Spinal cord (tissue), 10 donors: ENCODE results near the gene TUBAL3. TPM values are rescaled to one million over a fixed set of nuclear protein-coding genes. Genes with fewer than 3 reads are reported as not detected.
"Not testable (repeated sequence)": the region's sequence is repeated elsewhere in the genome, so short reads cannot be mapped to it uniquely, and the experiment has no call there.

Experiments used
- DNase-seq, 6 donors: peaks; one replicate each; pipeline versions ENCODE4 v3.0.0 to v3.0.0-alpha.2; 2013 to 2015; ENCODE audit warnings: low spot score in 6 of 6, low read depth in 4 of 6
- H3K27ac ChIP-seq: one replicate; pipeline ENCODE4 v1.5.1; 2013; ENCODE audit warnings: low read depth, low read length, control low read depth
- H3K27me3 ChIP-seq: one replicate; pipeline ENCODE4 v1.6.1; 2013; ENCODE audit warnings: low read length; ENCODE audit not compliant: control insufficient read depth, insufficient read depth
- H3K36me3 ChIP-seq: one replicate; pipeline ENCODE4 v1.6.1; 2013; ENCODE audit warnings: low read length; ENCODE audit not compliant: control insufficient read depth, insufficient read depth
- H3K4me1 ChIP-seq: one replicate; pipeline ENCODE4 v1.6.1; 2013; ENCODE audit warnings: low read length; ENCODE audit not compliant: control insufficient read depth, insufficient read depth
- H3K4me3 ChIP-seq: one replicate; pipeline ENCODE4 v1.5.1; 2013; ENCODE audit warnings: low read depth, low read length, control low read depth
- H3K9me3 ChIP-seq: one replicate; pipeline ENCODE4 v1.6.1; 2013; ENCODE audit warnings: low read length; ENCODE audit not compliant: control insufficient read depth, insufficient read depth
- WGBS: methylation state at CpG from one replicate; pipeline ENCODE4 v1.1.5; 2013; ENCODE audit warnings: missing lambda C conversion rate; ENCODE audit not compliant: insufficient coverage; 5-methylcytosine and 5-hydroxymethylcytosine counted together
- polyA plus RNA-seq, 2 donors: library from polyadenylated mRNA; unstranded; fragments of 120-200 nt; gene quantifications; one replicate each; pipeline ENCODE4 v1.2.1, GENCODE V29; 2013; ENCODE audit not compliant: insufficient read length in 2 of 2
- total RNA-seq, 2 donors: library from RNA; depleted of rRNA in 1 of 2; stranded (reverse); fragments of 120-200 nt in 1 of 2; fragments of >200 nt in 1 of 2; gene quantifications; one replicate each; pipeline versions ENCODE4 v1.2.3 to v1.2.4, GENCODE V29; 2013 to 2014
- donor health status: healthy.

TUBAL3 gene
- total and polyA plus RNA-seq, 4 donors: 0.18 to 0.66 TPM; not detected in 2

GRCh38 chr10:5411941-5412276 is 7.3 kb upstream of the TUBAL3 start:
- Histone ChIP-seq H3K4me1 (no peaks in the 10 kb centered on the region), H3K27me3 (peaks cover 2% of the 10 kb centered on the region), H3K27ac (no peak overlapping the region), H3K4me3 (peak overlapping the region; percentile 63), H3K36me3 (no peaks in the 10 kb centered on the region), H3K9me3 (no peaks in the 10 kb centered on the region)
- DNase-seq: no peak
- WGBS: no CpG with 5 or more reads among the region's 3 CpGs

- not testable (repeated sequence) for H3K27me3 ChIP-seq, H3K4me3 ChIP-seq, H3K36me3 ChIP-seq, H3K4me1 ChIP-seq, H3K9me3 ChIP-seq, H3K27ac ChIP-seq, DNase-seq
These were observed 6.2 kb upstream of the TUBAL3 start for GRCh38 chr10:5410787-5411186.

GRCh38 chr10:5406918-5407317 is 2.3 kb upstream of the TUBAL3 start:
- peaks cover 11% of the 10 kb centered on the region for H3K27me3 ChIP-seq
- H3K4me3 ChIP-seq: no peak overlapping the region
- H3K4me1 ChIP-seq: no peaks in the 10 kb centered on the region
- no CpG with 5 or more reads among the region's 1 CpG for WGBS
- DNase-seq: no peak
- H3K9me3 ChIP-seq: no peaks in the 10 kb centered on the region
- H3K36me3 ChIP-seq: no peaks in the 10 kb centered on the region
- no peak overlapping the region for H3K27ac ChIP-seq

- no peak for DNase-seq
- H3K27ac ChIP-seq: no peak overlapping the region
- H3K9me3 ChIP-seq: no peaks in the 10 kb centered on the region
- H3K36me3 ChIP-seq: no peaks in the 10 kb centered on the region
- 100% methylated on average over 1 of the region's 3 CpGs for WGBS
- peaks cover 15% of the 10 kb centered on the region for H3K27me3 ChIP-seq
- no peak overlapping the region for H3K4me3 ChIP-seq
- peaks cover 3% of the 10 kb centered on the region for H3K4me1 ChIP-seq
These were observed 1.8 kb downstream of the TUBAL3 start for GRCh38 chr10:5402798-5403197.

- WGBS: 45% methylated on average over 4 of the region's 9 CpGs
- DNase-seq: peak in 2 of 6 donors; percentile 36 to 74
- H3K4me3 ChIP-seq: no peak overlapping the region
- peaks cover 13% of the 10 kb centered on the region for H3K4me1 ChIP-seq
- no peak overlapping the region for H3K27ac ChIP-seq
- H3K27me3 ChIP-seq: peaks cover 15% of the 10 kb centered on the region
- H3K36me3 ChIP-seq: no peaks in the 10 kb centered on the region
- no peaks in the 10 kb centered on the region for H3K9me3 ChIP-seq
These were observed 4.0 kb downstream of the TUBAL3 start for GRCh38 chr10:5400468-5401240.

GRCh38 chr10:5399332-5399731 is 5.3 kb downstream of the TUBAL3 start:
- H3K27ac ChIP-seq: no peak overlapping the region
- H3K9me3 ChIP-seq: no peaks in the 10 kb centered on the region
- peaks cover 20% of the 10 kb centered on the region for H3K27me3 ChIP-seq
- H3K36me3 ChIP-seq: no peaks in the 10 kb centered on the region
- no peak for DNase-seq
- no peak overlapping the region for H3K4me3 ChIP-seq
- H3K4me1 ChIP-seq: peaks cover 13% of the 10 kb centered on the region
- 88% methylated on average over 2 of the region's 6 CpGs for WGBS

- DNase-seq: peak; percentile 61 to 93 (median 70)
- H3K36me3 ChIP-seq: no peaks in the 10 kb centered on the region
- no peak overlapping the region for H3K4me3 ChIP-seq
- H3K4me1 ChIP-seq: peaks cover 13% of the 10 kb centered on the region
- peaks cover 12% of the 10 kb centered on the region for H3K27me3 ChIP-seq
- no peak overlapping the region for H3K27ac ChIP-seq
- no CpG with 5 or more reads among the region's 12 CpGs for WGBS
- peaks cover 3% of the 10 kb centered on the region for H3K9me3 ChIP-seq
These were observed 7.9 kb downstream of the TUBAL3 start for GRCh38 chr10:5396556-5397300.

- WGBS: 97% methylated on average over 14 of the region's 18 CpGs
- peaks cover 8% of the 10 kb centered on the region for H3K27me3 ChIP-seq
- no peaks in the 10 kb centered on the region for H3K36me3 ChIP-seq
- H3K4me1 ChIP-seq: peaks cover 11% of the 10 kb centered on the region
- no peak for DNase-seq
- no peak overlapping the region for H3K4me3 ChIP-seq
- no peak overlapping the region for H3K27ac ChIP-seq
- peaks cover 6% of the 10 kb centered on the region for H3K9me3 ChIP-seq
These were observed 9.5 kb downstream of the TUBAL3 start for GRCh38 chr10:5395168-5395567.

- Histone ChIP-seq H3K27ac (no peak overlapping the region), H3K27me3 (peaks cover 6% of the 10 kb centered on the region), H3K36me3 (no peaks in the 10 kb centered on the region), H3K4me3 (no peak overlapping the region), H3K9me3 (peaks cover 10% of the 10 kb centered on the region), H3K4me1 (peaks cover 11% of the 10 kb centered on the region)
- DNase-seq: no peak
- 95% methylated on average over 14 of the region's 14 CpGs for WGBS
These were observed 11.1 kb downstream of the TUBAL3 start for GRCh38 chr10:5393529-5393928.

GRCh38 chr10:5391790-5392189 is 12.8 kb downstream of the TUBAL3 start:
- WGBS: no CpG with 5 or more reads among the region's 3 CpGs
- peak in 1 of 6 donors; percentile 72 for DNase-seq
- Histone ChIP-seq H3K4me1 (peaks cover 5% of the 10 kb centered on the region), H3K36me3 (no peaks in the 10 kb centered on the region), H3K27me3 (peaks cover 6% of the 10 kb centered on the region), H3K9me3 (peaks cover 10% of the 10 kb centered on the region), H3K27ac (no peak overlapping the region), H3K4me3 (no peak overlapping the region)
